Neural progenitor cell (in vitro differentiated cells): ENCODE results near the gene HDAC4. TPM values are rescaled to one million over a fixed set of nuclear protein-coding genes. Genes with fewer than 3 reads are reported as not detected.

ENCODE experiments used
- DNase-seq: peaks from one replicate; pipeline ENCODE4 v3.0.0-alpha.2; 2016; ENCODE audit warnings: low spot score
- H2AFZ ChIP-seq: fragments of 200-600 bp; sonication (generic); replicated peaks from 2 replicates; pipeline ENCODE4 v1.6.1; 2016; ENCODE audit warnings: antibody characterized with exemption
- H3F3A ChIP-seq: fragments of 200-600 bp; sonication (generic); 2 replicates; pipeline ENCODE4 v1.6.1; 2016; ENCODE audit warnings: antibody characterized with exemption, low read depth
- H3K27ac ChIP-seq: fragments of 200-600 bp; sonication (generic); 2 replicates; pipeline ENCODE4 v1.5.1; 2016; ENCODE audit warnings: mild to moderate bottlenecking
- H3K27me3 ChIP-seq: fragments of 200-600 bp; sonication (generic); 2 replicates; pipeline ENCODE4 v1.6.1; 2016; ENCODE audit warnings: mild to moderate bottlenecking, moderate library complexity
- H3K36me3 ChIP-seq: fragments of 200-600 bp; sonication (generic); 2 replicates; pipeline ENCODE4 v1.5.1; 2016
- H3K4me1 ChIP-seq: fragments of 200-600 bp; sonication (generic); 2 replicates; pipeline ENCODE4 v1.6.1; 2016; ENCODE audit warnings: mixed run types
- H3K4me2 ChIP-seq: fragments of 200-600 bp; sonication (generic); 2 replicates; pipeline ENCODE4 v1.6.1; 2016
- H3K4me3 ChIP-seq: fragments of 200-600 bp; sonication (generic); 2 replicates; pipeline ENCODE4 v1.5.1; 2016
- H3K79me2 ChIP-seq: fragments of 200-600 bp; sonication (generic); 2 replicates; pipeline ENCODE4 v1.6.1; 2016; ENCODE audit warnings: low read depth
- H3K9ac ChIP-seq: fragments of 200-600 bp; sonication (generic); 2 replicates; pipeline ENCODE4 v1.6.1; 2016
- H3K9me3 ChIP-seq: fragments of 200-600 bp; sonication (generic); 2 replicates; pipeline ENCODE4 v1.5.1; 2016; ENCODE audit warnings: low read depth
- H4K20me1 ChIP-seq: fragments of 200-600 bp; sonication (generic); 2 replicates; pipeline ENCODE4 v1.6.1; 2016; ENCODE audit warnings: low read depth
- H3K27ac Mint-ChIP-seq: 3 replicates; pipeline ENCODE4 v1.8.0; 2021; ENCODE audit warnings: mixed read lengths
- H3K27me3 Mint-ChIP-seq: 2 replicates; pipeline ENCODE4 v1.8.0; 2022; ENCODE audit warnings: low read depth, mild to moderate bottlenecking, inconsistent platforms, moderate library complexity, mixed read lengths; ENCODE audit not compliant: insufficient read depth
- H3K36me3 Mint-ChIP-seq: 3 replicates; pipeline ENCODE4 v1.8.0; 2021; ENCODE audit warnings: mixed read lengths
- H3K4me1 Mint-ChIP-seq: 3 replicates; pipeline ENCODE4 v1.8.0; 2021; ENCODE audit warnings: mixed read lengths
- H3K4me3 Mint-ChIP-seq: 3 replicates; pipeline ENCODE4 v1.8.0; 2021; ENCODE audit warnings: mild to moderate bottlenecking, moderate library complexity, mixed read lengths
- H3K9me3 Mint-ChIP-seq: 3 replicates; pipeline ENCODE4 v1.8.0; 2020; ENCODE audit warnings: mixed read lengths
- EZH2 ChIP-seq: fragments of 200-600 bp; sonication (generic); IDR thresholded peaks from 2 replicates; pipeline ENCODE4 v1.6.1; 2017; ENCODE audit warnings: antibody characterized with exemption, mild to moderate bottlenecking, moderate library complexity
- EZH2phosphoT487 ChIP-seq: fragments of 200-600 bp; sonication (generic); IDR thresholded peaks from 2 replicates; pipeline ENCODE4 v1.6.1; 2017; ENCODE audit warnings: antibody characterized with exemption
- total RNA-seq: library from RNA; depleted of rRNA; stranded (reverse); fragments of >200 nt; gene quantifications from 2 replicates; pipeline ENCODE4 v1.2.3, GENCODE V29; 2015; ENCODE audit warnings: low replicate concordance
- TF ChIP-seq, protein P1 (sequence below): fragments of 200-600 bp; sonication (generic); IDR thresholded peaks from 2 replicates; pipeline ENCODE4 v1.5.1; 2017; ENCODE audit warnings: antibody characterized with exemption, mild to moderate bottlenecking

Gene HDAC4
- total RNA-seq, 1 donor from 2014 or later, result 36.0 TPM

DNA sequence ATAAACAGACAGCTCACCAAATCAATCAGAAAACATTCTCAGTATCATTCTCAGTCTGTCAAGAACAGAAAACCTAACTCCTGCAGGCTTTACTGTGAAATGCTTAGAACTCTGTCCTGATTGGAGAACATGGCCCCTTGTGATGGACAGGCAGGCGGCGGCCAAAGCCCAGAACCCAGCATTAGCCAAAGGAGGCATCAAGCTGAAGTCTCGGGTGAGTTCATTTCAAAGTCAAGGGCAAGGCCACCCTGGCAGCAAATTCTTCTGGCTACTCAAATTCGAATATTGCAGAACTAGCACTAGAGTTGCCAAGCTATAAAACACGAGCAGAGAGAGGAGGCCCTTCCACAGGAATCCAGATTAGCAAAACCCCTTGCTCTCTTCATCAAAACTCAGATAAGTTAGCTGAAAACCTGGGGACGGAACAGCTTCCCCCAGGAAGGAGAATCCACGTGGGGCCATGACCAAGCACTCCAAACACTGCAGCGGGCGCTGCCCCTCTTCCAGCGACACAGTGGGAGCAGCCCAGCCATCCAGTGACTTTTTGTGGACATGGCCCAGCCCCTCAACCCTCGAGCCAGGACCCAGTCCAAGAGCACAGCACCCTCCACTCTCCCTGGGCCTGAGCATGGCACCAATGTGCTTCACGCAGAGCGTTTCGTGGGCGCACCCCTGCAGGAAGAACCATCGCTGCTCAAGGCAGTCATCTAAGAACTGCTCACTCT lies 98.6 kb downstream of the HDAC4 start:
- H3F3A ChIP-seq, result peaks cover 5% of the 10 kb centered on the region
- peaks cover 75% of the 10 kb centered on the region for H3K79me2 ChIP-seq
- no peaks in the 10 kb centered on the region for H3K36me3 ChIP-seq
- peaks cover 93% of the 10 kb centered on the region for H4K20me1 ChIP-seq
- H3K27me3 Mint-ChIP-seq, result no peaks in the 10 kb centered on the region
- H3K27ac Mint-ChIP-seq, result peak overlapping the region; percentile 79
- H3K9ac ChIP-seq, result no peak overlapping the region
- H3K4me1 ChIP-seq, result peaks cover 34% of the 10 kb centered on the region
- peaks cover 1% of the 10 kb centered on the region for H3K36me3 Mint-ChIP-seq
- H3K4me3 Mint-ChIP-seq, result no peak overlapping the region
- peaks cover 64% of the 10 kb centered on the region for H3K4me1 Mint-ChIP-seq
- H3K27me3 ChIP-seq, result no peaks in the 10 kb centered on the region
- no peak for DNase-seq
- H3K4me3 ChIP-seq, result no peak overlapping the region
- no peak overlapping the region for H2AFZ ChIP-seq
- H3K27ac ChIP-seq, result no peak overlapping the region
- TF ChIP-seq, protein P1, sequence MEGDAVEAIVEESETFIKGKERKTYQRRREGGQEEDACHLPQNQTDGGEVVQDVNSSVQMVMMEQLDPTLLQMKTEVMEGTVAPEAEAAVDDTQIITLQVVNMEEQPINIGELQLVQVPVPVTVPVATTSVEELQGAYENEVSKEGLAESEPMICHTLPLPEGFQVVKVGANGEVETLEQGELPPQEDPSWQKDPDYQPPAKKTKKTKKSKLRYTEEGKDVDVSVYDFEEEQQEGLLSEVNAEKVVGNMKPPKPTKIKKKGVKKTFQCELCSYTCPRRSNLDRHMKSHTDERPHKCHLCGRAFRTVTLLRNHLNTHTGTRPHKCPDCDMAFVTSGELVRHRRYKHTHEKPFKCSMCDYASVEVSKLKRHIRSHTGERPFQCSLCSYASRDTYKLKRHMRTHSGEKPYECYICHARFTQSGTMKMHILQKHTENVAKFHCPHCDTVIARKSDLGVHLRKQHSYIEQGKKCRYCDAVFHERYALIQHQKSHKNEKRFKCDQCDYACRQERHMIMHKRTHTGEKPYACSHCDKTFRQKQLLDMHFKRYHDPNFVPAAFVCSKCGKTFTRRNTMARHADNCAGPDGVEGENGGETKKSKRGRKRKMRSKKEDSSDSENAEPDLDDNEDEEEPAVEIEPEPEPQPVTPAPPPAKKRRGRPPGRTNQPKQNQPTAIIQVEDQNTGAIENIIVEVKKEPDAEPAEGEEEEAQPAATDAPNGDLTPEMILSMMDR, result no peak
- no peak for TF ChIP-seq EZH2
- TF ChIP-seq EZH2phosphoT487, result no peak
- no peak overlapping the region for H3K4me2 ChIP-seq
- H3K9me3 ChIP-seq, result no peaks in the 10 kb centered on the region
- no peaks in the 10 kb centered on the region for H3K9me3 Mint-ChIP-seq

DNA sequence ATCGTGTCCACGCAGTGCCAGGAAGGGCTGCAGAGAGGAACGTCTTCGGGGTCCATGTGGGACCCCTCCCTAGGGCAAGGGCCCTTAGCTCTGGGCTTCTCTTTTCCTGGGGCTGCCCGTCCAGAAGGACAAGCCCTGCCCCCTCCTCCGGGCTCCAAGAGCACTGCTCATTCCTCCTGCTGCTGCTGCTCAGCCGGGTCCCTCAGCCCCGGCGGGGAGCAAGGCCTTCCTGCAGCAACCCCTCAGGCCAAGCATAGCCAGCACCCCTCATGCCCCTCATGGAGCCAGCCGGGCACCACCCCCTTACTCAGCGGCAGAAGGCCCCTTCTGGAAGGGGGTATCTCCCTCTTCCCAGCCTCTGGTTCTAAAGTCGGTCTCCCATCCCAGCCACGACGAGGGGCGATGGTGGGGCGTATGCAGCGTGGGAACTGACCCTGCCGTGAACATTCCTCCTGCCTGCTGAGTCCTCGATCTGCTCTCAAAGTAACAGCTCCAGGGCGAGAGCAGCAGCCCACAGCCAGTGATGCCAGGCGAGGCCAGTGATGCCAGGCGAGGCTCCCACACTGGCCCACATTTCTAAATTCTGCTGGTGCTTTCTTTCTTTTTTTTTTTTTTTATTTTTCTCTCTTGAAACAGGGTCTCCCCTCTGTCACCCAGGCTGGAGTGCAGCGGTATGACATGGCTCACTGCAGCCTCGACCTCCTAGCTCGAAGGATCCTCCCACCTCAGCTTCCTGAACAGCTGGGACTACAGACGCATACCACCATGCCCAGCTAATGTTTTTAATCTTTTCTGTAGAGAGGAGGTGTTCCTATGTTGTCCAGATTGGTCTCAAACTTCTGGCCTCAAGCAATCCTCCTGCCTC lies 99.7 kb downstream of the HDAC4 start:
- Histone ChIP-seq H3K9ac (no peak overlapping the region), H3K79me2 (peaks cover 70% of the 10 kb centered on the region), H3K36me3 (no peaks in the 10 kb centered on the region), H3K27me3 (no peaks in the 10 kb centered on the region), H2AFZ (no peak overlapping the region), H3K4me1 (peaks cover 41% of the 10 kb centered on the region), H4K20me1 (peaks cover 95% of the 10 kb centered on the region), H3K4me3 (no peak overlapping the region), H3K4me2 (no peak overlapping the region), H3F3A (peaks cover 12% of the 10 kb centered on the region), H3K9me3 (no peaks in the 10 kb centered on the region), H3K27ac (no peak overlapping the region)
- H3K27ac Mint-ChIP-seq, result no peak overlapping the region
- H3K4me1 Mint-ChIP-seq, result peaks cover 71% of the 10 kb centered on the region
- DNase-seq, result no peak
- H3K4me3 Mint-ChIP-seq, result no peak overlapping the region
- no peaks in the 10 kb centered on the region for H3K9me3 Mint-ChIP-seq
- TF ChIP-seq EZH2phosphoT487, result no peak
- TF ChIP-seq, protein P1, result no peak
- no peak for TF ChIP-seq EZH2
- peaks cover 1% of the 10 kb centered on the region for H3K36me3 Mint-ChIP-seq
- no peaks in the 10 kb centered on the region for H3K27me3 Mint-ChIP-seq

DNA sequence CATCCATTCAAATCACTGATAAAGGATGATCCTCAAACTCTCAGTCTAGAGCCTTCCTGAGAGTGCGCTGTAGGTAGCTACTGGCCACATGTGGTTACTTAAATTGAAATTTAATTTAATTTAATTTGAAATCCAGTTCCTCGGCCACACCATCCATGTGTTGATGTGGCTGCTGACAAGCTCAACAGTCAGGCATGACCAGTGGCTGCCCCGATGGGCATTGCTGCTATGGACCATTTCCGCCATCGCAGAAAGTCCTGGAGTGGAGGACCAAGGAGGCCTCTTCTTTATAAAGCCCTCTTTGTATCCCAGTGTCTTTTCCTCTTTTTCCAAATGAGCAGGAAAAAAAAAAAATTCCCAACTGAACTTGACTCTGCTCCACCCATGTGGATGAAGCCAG lies 100.6 kb downstream of the HDAC4 start:
- no peak overlapping the region for H3K27ac Mint-ChIP-seq
- H3K4me3 ChIP-seq, result no peak overlapping the region
- peaks cover 1% of the 10 kb centered on the region for H3K36me3 Mint-ChIP-seq
- no peaks in the 10 kb centered on the region for H3K27me3 Mint-ChIP-seq
- H3K27ac ChIP-seq, result no peak overlapping the region
- DNase-seq, result no peak
- H3K4me1 ChIP-seq, result peaks cover 46% of the 10 kb centered on the region
- H4K20me1 ChIP-seq, result peaks cover 95% of the 10 kb centered on the region
- no peaks in the 10 kb centered on the region for H3K36me3 ChIP-seq
- TF ChIP-seq, protein P1, result no peak
- TF ChIP-seq EZH2, result no peak
- no peak overlapping the region for H3K9ac ChIP-seq
- H3F3A ChIP-seq, result peaks cover 20% of the 10 kb centered on the region
- H3K9me3 ChIP-seq, result no peaks in the 10 kb centered on the region
- no peaks in the 10 kb centered on the region for H3K27me3 ChIP-seq
- H3K79me2 ChIP-seq, result peaks cover 67% of the 10 kb centered on the region
- H3K4me2 ChIP-seq, result no peak overlapping the region
- no peak overlapping the region for H2AFZ ChIP-seq
- peaks cover 72% of the 10 kb centered on the region for H3K4me1 Mint-ChIP-seq
- H3K4me3 Mint-ChIP-seq, result no peak overlapping the region
- no peaks in the 10 kb centered on the region for H3K9me3 Mint-ChIP-seq
